ENCODE results near the gene WWC2.

GRCh38 chr4:183350317-183351071, 251.4 kb downstream of the WWC2 start:
- no peak for TF ChIP-seq CTCF (IDR thresholded peaks at IDR 0.05 in 4 of 5, conservative IDR thresholded peaks at IDR 0.05 in 1 of 5)
- no peak for TF ChIP-seq POLR2A (IDR thresholded peaks at IDR 0.05)

Measured in gastrocnemius medialis (tissue), 4 donors.